ENCODE data around the gene MVB12B. TPM values are rescaled to one million over a fixed set of nuclear protein-coding genes. Genes with fewer than 3 reads are reported as not detected.

MVB12B gene
- total and polyA plus RNA-seq, 2 of the 13 experiments (the other 11 are each of a cell fraction or from before 2014, with no cell fraction given) = 12.1 to 30.1 TPM

DNA sequence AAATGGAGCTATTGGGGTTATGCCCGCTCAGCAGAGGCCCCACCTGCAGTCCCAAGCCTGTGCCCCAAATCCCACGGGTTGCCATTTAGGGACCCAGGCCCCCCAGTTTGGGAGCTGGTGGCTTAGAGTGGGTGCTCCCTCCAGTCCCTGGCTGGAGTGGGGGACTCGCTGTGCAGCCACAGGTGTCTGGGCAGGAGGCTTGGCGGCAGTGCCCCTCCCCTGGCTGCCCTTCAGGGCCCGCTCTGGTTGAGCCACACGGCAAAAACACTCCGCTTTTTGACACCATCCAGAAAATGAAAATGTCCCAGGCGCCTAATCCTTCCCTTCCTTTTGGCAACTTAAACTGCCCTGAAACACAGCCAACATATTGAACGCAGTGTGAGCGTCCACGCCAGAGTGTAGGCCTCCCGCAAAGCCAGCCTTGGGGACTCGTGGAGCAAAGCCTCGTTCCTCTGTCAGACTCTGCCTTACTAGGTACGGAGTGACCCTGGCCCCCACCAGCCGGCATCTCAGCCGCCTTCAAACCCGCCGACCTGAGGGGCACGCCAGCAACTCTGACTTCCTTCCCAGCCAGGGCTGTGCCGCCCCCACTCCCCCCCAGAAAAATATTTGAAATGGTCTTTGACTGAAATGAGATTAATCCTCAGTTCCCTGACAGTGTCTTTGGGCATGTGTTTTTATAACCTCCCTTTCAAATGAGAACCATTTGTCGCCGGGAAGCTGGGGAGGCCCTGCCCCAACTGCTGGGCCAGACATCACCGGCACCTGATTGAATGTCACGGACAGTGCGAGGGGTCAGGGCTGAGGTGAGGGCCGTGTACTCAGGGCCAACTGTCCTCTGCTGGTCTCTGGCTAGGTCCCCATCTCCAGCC lies 188.6 kb downstream of the MVB12B start:
- H3K9me3 ChIP-seq (ENCODE audit: low read length) = no peaks in the 10 kb centered on the region
- no peak overlapping the region for H3K9ac ChIP-seq (ENCODE audit: insufficient read depth, low read depth, low read length)
- DNase-seq (ENCODE audit: low spot score) = no peak
- H3K36me3 ChIP-seq (replicated peaks in 1 of 2; ENCODE audit: control insufficient read depth in 1 of 2, insufficient read depth in 2 of 2, low read length in 2 of 2) = no peaks in the 10 kb centered on the region
- H3K4me1 ChIP-seq (ENCODE audit: insufficient read depth, low read length) = peaks cover 62% of the 10 kb centered on the region
- H3K79me2 ChIP-seq (ENCODE audit: insufficient read depth, low read length) = no peaks in the 10 kb centered on the region
- CTCF ChIA-PET (ENCODE audit: low intra/inter-chr PET ratio, low total read pairs) = no interaction called here
- no TSS peak for BruUV-seq (replicated peaks)
- POLR2A ChIA-PET = no interaction called here
- 79% methylated on average over 7 of the region's 27 CpGs for WGBS (ENCODE audit: low lambda C conversion rate)
- no peaks in the 10 kb centered on the region for H4K20me1 ChIP-seq (ENCODE audit: insufficient read depth, low read length)
- H3K27ac ChIP-seq (ENCODE audit: extremely low read length, insufficient read depth, low read length) = no peak overlapping the region
- no peak overlapping the region for H2AFZ ChIP-seq (ENCODE audit: low read length)
- in situ Hi-C loops (cut with HindIII; ENCODE audit: extremely low pct_ligation_motif_present, low pct_unique_long_range_greater_than_20kb) (no loop called here), intact Hi-C loops (cut with micrococcal nuclease; ENCODE audit: unreplicated experiment) (no loop called here)
- H3K4me3 ChIP-seq (replicated peaks in 1 of 3; ENCODE audit: insufficient read depth in 1 of 3, low read depth in 2 of 3, low read length in 3 of 3) = no peak overlapping the region
- no peak overlapping the region for H3K4me2 ChIP-seq (ENCODE audit: low read depth, low read length)
- FAIRE-seq = no peak
- 0 out of 3 replicates have a peak, but pooled peaks have one; percentile 19 for ATAC-seq
- no peaks in the 10 kb centered on the region for H3K27me3 ChIP-seq (ENCODE audit: control insufficient read depth in 1 of 2, insufficient read depth in 2 of 2, low read length in 2 of 2)
- TF ChIP-seq, protein P1, sequence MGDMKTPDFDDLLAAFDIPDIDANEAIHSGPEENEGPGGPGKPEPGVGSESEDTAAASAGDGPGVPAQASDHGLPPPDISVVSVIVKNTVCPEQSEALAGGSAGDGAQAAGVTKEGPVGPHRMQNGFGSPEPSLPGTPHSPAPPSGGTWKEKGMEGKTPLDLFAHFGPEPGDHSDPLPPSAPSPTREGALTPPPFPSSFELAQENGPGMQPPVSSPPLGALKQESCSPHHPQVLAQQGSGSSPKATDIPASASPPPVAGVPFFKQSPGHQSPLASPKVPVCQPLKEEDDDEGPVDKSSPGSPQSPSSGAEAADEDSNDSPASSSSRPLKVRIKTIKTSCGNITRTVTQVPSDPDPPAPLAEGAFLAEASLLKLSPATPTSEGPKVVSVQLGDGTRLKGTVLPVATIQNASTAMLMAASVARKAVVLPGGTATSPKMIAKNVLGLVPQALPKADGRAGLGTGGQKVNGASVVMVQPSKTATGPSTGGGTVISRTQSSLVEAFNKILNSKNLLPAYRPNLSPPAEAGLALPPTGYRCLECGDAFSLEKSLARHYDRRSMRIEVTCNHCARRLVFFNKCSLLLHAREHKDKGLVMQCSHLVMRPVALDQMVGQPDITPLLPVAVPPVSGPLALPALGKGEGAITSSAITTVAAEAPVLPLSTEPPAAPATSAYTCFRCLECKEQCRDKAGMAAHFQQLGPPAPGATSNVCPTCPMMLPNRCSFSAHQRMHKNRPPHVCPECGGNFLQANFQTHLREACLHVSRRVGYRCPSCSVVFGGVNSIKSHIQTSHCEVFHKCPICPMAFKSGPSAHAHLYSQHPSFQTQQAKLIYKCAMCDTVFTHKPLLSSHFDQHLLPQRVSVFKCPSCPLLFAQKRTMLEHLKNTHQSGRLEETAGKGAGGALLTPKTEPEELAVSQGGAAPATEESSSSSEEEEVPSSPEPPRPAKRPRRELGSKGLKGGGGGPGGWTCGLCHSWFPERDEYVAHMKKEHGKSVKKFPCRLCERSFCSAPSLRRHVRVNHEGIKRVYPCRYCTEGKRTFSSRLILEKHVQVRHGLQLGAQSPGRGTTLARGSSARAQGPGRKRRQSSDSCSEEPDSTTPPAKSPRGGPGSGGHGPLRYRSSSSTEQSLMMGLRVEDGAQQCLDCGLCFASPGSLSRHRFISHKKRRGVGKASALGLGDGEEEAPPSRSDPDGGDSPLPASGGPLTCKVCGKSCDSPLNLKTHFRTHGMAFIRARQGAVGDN (CRISPR knock-in tag; IDR thresholded peaks at IDR 0.05) = peak; percentile 12; the same call in 1 of the 2 replicates
- TF ChIP-seq SOX13 (IDR thresholded peaks at IDR 0.05) (no peak), SOX13 (CRISPR knock-in tag; conservative IDR thresholded peaks at IDR 0.05 in 1 of 2, IDR thresholded peaks at IDR 0.05 in 1 of 2) (0 out of 4 replicates have a peak, but pooled peaks of 1 of the 2 experiments have one; percentile 6), FOXA1 (IDR thresholded peaks at IDR 0.05) (no peak), FOXA1 (CRISPR knock-in tag; IDR thresholded peaks at IDR 0.05) (0 out of 2 replicates have a peak, but pooled peaks have one; percentile 35), RARA (CRISPR knock-in tag; IDR thresholded peaks at IDR 0.05) (peak; percentile 59), NR2F6 (IDR thresholded peaks at IDR 0.05) (no peak), NR2F6 (CRISPR knock-in tag; IDR thresholded peaks at IDR 0.05) (peak; percentile 46; the same call in 1 of the 2 replicates), ZBTB21 (CRISPR knock-in tag; IDR thresholded peaks at IDR 0.05) (no peak), RXRA (CRISPR knock-in tag; IDR thresholded peaks at IDR 0.05) (peak; percentile 51; the same call in 1 of the 2 replicates)
- TF ChIP-seq, protein P2, sequence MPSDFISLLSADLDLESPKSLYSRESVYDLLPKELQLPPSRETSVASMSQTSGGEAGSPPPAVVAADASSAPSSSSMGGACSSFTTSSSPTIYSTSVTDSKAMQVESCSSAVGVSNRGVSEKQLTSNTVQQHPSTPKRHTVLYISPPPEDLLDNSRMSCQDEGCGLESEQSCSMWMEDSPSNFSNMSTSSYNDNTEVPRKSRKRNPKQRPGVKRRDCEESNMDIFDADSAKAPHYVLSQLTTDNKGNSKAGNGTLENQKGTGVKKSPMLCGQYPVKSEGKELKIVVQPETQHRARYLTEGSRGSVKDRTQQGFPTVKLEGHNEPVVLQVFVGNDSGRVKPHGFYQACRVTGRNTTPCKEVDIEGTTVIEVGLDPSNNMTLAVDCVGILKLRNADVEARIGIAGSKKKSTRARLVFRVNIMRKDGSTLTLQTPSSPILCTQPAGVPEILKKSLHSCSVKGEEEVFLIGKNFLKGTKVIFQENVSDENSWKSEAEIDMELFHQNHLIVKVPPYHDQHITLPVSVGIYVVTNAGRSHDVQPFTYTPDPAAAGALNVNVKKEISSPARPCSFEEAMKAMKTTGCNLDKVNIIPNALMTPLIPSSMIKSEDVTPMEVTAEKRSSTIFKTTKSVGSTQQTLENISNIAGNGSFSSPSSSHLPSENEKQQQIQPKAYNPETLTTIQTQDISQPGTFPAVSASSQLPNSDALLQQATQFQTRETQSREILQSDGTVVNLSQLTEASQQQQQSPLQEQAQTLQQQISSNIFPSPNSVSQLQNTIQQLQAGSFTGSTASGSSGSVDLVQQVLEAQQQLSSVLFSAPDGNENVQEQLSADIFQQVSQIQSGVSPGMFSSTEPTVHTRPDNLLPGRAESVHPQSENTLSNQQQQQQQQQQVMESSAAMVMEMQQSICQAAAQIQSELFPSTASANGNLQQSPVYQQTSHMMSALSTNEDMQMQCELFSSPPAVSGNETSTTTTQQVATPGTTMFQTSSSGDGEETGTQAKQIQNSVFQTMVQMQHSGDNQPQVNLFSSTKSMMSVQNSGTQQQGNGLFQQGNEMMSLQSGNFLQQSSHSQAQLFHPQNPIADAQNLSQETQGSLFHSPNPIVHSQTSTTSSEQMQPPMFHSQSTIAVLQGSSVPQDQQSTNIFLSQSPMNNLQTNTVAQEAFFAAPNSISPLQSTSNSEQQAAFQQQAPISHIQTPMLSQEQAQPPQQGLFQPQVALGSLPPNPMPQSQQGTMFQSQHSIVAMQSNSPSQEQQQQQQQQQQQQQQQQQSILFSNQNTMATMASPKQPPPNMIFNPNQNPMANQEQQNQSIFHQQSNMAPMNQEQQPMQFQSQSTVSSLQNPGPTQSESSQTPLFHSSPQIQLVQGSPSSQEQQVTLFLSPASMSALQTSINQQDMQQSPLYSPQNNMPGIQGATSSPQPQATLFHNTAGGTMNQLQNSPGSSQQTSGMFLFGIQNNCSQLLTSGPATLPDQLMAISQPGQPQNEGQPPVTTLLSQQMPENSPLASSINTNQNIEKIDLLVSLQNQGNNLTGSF (CRISPR knock-in tag; IDR thresholded peaks at IDR 0.05) = no peak
- TF ChIP-seq, protein P3, sequence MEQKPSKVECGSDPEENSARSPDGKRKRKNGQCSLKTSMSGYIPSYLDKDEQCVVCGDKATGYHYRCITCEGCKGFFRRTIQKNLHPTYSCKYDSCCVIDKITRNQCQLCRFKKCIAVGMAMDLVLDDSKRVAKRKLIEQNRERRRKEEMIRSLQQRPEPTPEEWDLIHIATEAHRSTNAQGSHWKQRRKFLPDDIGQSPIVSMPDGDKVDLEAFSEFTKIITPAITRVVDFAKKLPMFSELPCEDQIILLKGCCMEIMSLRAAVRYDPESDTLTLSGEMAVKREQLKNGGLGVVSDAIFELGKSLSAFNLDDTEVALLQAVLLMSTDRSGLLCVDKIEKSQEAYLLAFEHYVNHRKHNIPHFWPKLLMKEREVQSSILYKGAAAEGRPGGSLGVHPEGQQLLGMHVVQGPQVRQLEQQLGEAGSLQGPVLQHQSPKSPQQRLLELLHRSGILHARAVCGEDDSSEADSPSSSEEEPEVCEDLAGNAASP (CRISPR knock-in tag; IDR thresholded peaks at IDR 0.05; ENCODE audit: borderline replicate concordance) = peak; percentile 27; the same call in 1 of the 2 replicates
